Measurements from ENCODE around the gene TMEM108. TPM values are rescaled to one million over a fixed set of nuclear protein-coding genes. Genes with fewer than 3 reads are reported as not detected.

TMEM108 gene
- polyA plus RNA-seq, 1 donor from 2014 or later: 2.1 TPM

DNA sequence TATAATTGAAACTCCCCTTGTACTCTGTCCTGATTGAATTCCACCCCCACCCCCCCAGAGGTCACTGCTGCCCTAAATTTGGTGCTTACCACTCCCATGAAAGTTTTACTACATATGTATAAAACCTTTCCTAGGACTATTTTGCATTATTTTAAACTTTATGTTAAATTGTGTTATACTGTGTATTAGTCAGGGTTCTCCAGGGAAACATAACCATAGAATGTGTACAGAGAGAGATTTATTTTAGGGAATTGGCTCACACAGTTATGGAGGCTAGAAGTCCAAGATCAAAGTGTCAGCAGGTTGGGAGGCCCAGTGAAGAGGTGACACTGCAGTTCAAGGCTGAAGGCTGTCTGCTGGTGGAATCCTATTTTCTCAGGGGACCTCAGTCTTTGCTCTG, 390.9 kb downstream of the TMEM108 start:
- Histone ChIP-seq H3F3A (ENCODE audit: insufficient read depth, low read length, poor library complexity, severe bottlenecking) (no peaks in the 10 kb centered on the region), H3K79me2 (replicated peaks; ENCODE audit: insufficient read depth, low read length) (no peaks in the 10 kb centered on the region), H3K4me2 (ENCODE audit: low read length) (no peak overlapping the region), H3K4me3 (ENCODE audit: low read length) (no peak overlapping the region), H3K9ac (ENCODE audit: low read length) (no peak overlapping the region), H3K27me3 (ENCODE audit: insufficient read depth, low read depth, low read length) (no peaks in the 10 kb centered on the region), H3K9me3 (ENCODE audit: low read length) (no peaks in the 10 kb centered on the region), H3K27ac (ENCODE audit: low read length) (no peak overlapping the region), H2AFZ (ENCODE audit: low read depth, low read length) (no peak overlapping the region), H3K36me3 (ENCODE audit: insufficient read depth, low read length) (no peaks in the 10 kb centered on the region), H3K9me2 (ENCODE audit: insufficient read depth, low read length) (no peaks in the 10 kb centered on the region), H4K20me1 (ENCODE audit: insufficient read depth) (no peaks in the 10 kb centered on the region)
- no peak for TF ChIP-seq TAF1 (IDR thresholded peaks at IDR 0.05; ENCODE audit: low read depth)
- TF ChIP-seq EZH2 (IDR thresholded peaks at IDR 0.05; ENCODE audit: borderline replicate concordance, insufficient read depth, low read length, poor library complexity, severe bottlenecking): no peak
- TF ChIP-seq EP300 (conservative IDR thresholded peaks at IDR 0.05; ENCODE audit: poor library complexity, severe bottlenecking): no peak
- TF ChIP-seq, protein P1, sequence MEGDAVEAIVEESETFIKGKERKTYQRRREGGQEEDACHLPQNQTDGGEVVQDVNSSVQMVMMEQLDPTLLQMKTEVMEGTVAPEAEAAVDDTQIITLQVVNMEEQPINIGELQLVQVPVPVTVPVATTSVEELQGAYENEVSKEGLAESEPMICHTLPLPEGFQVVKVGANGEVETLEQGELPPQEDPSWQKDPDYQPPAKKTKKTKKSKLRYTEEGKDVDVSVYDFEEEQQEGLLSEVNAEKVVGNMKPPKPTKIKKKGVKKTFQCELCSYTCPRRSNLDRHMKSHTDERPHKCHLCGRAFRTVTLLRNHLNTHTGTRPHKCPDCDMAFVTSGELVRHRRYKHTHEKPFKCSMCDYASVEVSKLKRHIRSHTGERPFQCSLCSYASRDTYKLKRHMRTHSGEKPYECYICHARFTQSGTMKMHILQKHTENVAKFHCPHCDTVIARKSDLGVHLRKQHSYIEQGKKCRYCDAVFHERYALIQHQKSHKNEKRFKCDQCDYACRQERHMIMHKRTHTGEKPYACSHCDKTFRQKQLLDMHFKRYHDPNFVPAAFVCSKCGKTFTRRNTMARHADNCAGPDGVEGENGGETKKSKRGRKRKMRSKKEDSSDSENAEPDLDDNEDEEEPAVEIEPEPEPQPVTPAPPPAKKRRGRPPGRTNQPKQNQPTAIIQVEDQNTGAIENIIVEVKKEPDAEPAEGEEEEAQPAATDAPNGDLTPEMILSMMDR (IDR thresholded peaks at IDR 0.05; ENCODE audit: poor library complexity, severe bottlenecking): no peak
- TF ChIP-seq SMC3 (conservative IDR thresholded peaks at IDR 0.05; ENCODE audit: poor library complexity): no peak
- no peak for TF ChIP-seq POLR2AphosphoS5 (IDR thresholded peaks at IDR 0.05)
- TF ChIP-seq MXI1 (conservative IDR thresholded peaks at IDR 0.05; ENCODE audit: poor library complexity, severe bottlenecking): no peak
- TF ChIP-seq, protein P2, sequence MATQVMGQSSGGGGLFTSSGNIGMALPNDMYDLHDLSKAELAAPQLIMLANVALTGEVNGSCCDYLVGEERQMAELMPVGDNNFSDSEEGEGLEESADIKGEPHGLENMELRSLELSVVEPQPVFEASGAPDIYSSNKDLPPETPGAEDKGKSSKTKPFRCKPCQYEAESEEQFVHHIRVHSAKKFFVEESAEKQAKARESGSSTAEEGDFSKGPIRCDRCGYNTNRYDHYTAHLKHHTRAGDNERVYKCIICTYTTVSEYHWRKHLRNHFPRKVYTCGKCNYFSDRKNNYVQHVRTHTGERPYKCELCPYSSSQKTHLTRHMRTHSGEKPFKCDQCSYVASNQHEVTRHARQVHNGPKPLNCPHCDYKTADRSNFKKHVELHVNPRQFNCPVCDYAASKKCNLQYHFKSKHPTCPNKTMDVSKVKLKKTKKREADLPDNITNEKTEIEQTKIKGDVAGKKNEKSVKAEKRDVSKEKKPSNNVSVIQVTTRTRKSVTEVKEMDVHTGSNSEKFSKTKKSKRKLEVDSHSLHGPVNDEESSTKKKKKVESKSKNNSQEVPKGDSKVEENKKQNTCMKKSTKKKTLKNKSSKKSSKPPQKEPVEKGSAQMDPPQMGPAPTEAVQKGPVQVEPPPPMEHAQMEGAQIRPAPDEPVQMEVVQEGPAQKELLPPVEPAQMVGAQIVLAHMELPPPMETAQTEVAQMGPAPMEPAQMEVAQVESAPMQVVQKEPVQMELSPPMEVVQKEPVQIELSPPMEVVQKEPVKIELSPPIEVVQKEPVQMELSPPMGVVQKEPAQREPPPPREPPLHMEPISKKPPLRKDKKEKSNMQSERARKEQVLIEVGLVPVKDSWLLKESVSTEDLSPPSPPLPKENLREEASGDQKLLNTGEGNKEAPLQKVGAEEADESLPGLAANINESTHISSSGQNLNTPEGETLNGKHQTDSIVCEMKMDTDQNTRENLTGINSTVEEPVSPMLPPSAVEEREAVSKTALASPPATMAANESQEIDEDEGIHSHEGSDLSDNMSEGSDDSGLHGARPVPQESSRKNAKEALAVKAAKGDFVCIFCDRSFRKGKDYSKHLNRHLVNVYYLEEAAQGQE (IDR thresholded peaks at IDR 0.05; ENCODE audit: borderline replicate concordance): no peak
- TF ChIP-seq RAD21 (conservative IDR thresholded peaks at IDR 0.05): no peak

DNA sequence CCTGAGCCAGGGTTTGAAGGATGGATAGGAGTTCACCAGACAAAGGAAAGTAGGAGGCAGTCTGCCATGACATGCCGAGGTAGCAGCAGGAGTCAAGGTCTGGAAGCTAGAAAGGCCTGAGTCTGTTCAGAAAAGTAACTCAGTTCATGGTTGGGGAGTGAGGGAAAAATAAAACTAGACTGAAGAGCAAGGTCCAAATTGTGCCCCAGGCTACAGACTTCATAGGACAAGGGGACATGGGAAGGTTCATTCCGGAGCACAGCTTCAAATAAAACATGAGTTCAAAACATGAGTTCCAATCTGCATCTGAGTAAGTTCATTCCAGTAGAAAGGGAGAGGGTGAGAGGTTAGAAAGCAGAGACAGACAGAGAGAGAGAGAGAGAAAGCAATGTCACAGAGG, 401.4 kb downstream of the TMEM108 start:
- H3K9ac ChIP-seq (ENCODE audit: low read length): no peak overlapping the region
- H3K79me2 ChIP-seq (replicated peaks; ENCODE audit: insufficient read depth, low read length): no peaks in the 10 kb centered on the region
- TF ChIP-seq, protein P2 (IDR thresholded peaks at IDR 0.05; ENCODE audit: borderline replicate concordance): no peak
- TF ChIP-seq, protein P1 (IDR thresholded peaks at IDR 0.05; ENCODE audit: poor library complexity, severe bottlenecking): no peak
- TF ChIP-seq EZH2 (IDR thresholded peaks at IDR 0.05; ENCODE audit: borderline replicate concordance, insufficient read depth, low read length, poor library complexity, severe bottlenecking) (no peak), EP300 (conservative IDR thresholded peaks at IDR 0.05; ENCODE audit: poor library complexity, severe bottlenecking) (no peak), RAD21 (conservative IDR thresholded peaks at IDR 0.05) (no peak), TAF1 (IDR thresholded peaks at IDR 0.05; ENCODE audit: low read depth) (no peak), SMC3 (conservative IDR thresholded peaks at IDR 0.05; ENCODE audit: poor library complexity) (no peak), POLR2AphosphoS5 (IDR thresholded peaks at IDR 0.05) (no peak), MXI1 (conservative IDR thresholded peaks at IDR 0.05; ENCODE audit: poor library complexity, severe bottlenecking) (no peak)
- no peak overlapping the region for H2AFZ ChIP-seq (ENCODE audit: low read depth, low read length)
- no peaks in the 10 kb centered on the region for H3K9me2 ChIP-seq (ENCODE audit: insufficient read depth, low read length)
- H3K36me3 ChIP-seq (ENCODE audit: insufficient read depth, low read length): no peaks in the 10 kb centered on the region
- no peak overlapping the region for H3K4me3 ChIP-seq (ENCODE audit: low read length)
- no peaks in the 10 kb centered on the region for H4K20me1 ChIP-seq (ENCODE audit: insufficient read depth)
- H3F3A ChIP-seq (ENCODE audit: insufficient read depth, low read length, poor library complexity, severe bottlenecking): no peaks in the 10 kb centered on the region
- no peaks in the 10 kb centered on the region for H3K9me3 ChIP-seq (ENCODE audit: low read length)
- no peak overlapping the region for H3K4me2 ChIP-seq (ENCODE audit: low read length)
- no peak overlapping the region for H3K27ac ChIP-seq (ENCODE audit: low read length)
- H3K27me3 ChIP-seq (ENCODE audit: insufficient read depth, low read depth, low read length): no peaks in the 10 kb centered on the region

Measured in neural cell (in vitro differentiated cells).